ENCODE measurements around the gene RBM19.

DNA sequence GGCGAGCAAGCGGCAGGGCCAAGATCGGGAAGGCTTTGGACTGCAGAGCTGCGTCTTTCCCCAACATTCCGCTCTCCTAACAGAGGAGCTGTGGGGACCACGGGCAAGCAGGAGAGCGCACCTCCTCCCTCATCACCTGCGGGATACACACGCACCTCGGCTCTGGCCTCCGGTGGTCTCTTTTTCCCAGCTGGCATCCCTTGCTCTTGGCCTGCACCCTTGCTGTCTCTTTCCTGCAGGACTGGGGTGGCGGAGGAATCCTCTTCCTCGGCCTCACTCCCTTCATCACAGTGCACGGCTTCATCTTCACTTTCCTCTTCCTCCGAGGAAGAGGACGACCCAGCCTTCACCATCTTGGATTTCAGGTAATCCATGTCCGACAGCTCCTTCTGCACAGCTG lies 8.5 kb downstream of the RBM19 start:
- no peak for TF ChIP-seq MAZ (IDR thresholded peaks at IDR 0.05; ENCODE audit: borderline replicate concordance, low read depth, low read length)
- no peak for TF ChIP-seq RCOR1 (IDR thresholded peaks at IDR 0.05; ENCODE audit: insufficient replicate concordance, low read length)
- TF ChIP-seq, protein P1, sequence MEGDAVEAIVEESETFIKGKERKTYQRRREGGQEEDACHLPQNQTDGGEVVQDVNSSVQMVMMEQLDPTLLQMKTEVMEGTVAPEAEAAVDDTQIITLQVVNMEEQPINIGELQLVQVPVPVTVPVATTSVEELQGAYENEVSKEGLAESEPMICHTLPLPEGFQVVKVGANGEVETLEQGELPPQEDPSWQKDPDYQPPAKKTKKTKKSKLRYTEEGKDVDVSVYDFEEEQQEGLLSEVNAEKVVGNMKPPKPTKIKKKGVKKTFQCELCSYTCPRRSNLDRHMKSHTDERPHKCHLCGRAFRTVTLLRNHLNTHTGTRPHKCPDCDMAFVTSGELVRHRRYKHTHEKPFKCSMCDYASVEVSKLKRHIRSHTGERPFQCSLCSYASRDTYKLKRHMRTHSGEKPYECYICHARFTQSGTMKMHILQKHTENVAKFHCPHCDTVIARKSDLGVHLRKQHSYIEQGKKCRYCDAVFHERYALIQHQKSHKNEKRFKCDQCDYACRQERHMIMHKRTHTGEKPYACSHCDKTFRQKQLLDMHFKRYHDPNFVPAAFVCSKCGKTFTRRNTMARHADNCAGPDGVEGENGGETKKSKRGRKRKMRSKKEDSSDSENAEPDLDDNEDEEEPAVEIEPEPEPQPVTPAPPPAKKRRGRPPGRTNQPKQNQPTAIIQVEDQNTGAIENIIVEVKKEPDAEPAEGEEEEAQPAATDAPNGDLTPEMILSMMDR (conservative IDR thresholded peaks at IDR 0.05; ENCODE audit: low read depth, low read length): no peak
- TF ChIP-seq POLR2A (IDR thresholded peaks at IDR 0.05; ENCODE audit: low read depth, low read length): no peak
- no peak for TF ChIP-seq BHLHE40 (IDR thresholded peaks at IDR 0.05; ENCODE audit: low read depth, low read length)
- no peak for TF ChIP-seq RFX5 (IDR thresholded peaks at IDR 0.05; ENCODE audit: low read depth, low read length)
